Stimulated activated effector memory CD8-positive, alpha-beta T cell treated with anti-CD3 and anti-CD28 coated beads, Interleukin-12 subunit alpha, Interleukin-12 subunit beta, amount 100 ng/mL, for 72 hours (primary cell): ENCODE results near the gene UBE2QL1.

Experiments
- ATAC-seq: fragments of 150-1000 bp; cut with Tn5 transposase; 2 replicates; pipeline ENCODE4 v1.10.0; 2021
- DNase-seq, 2 donors: peaks; one replicate each; pipeline ENCODE4 v3.0.0; 2021 to 2022; ENCODE audit warnings: low spot score in 2 of 2
- H3K27ac Mint-ChIP-seq: one replicate; pipeline ENCODE4 v1.8.0; 2022; ENCODE audit warnings: mild to moderate bottlenecking, mixed read lengths
- H3K36me3 Mint-ChIP-seq: one replicate; pipeline ENCODE4 v1.8.0; 2022; ENCODE audit warnings: mild to moderate bottlenecking, mixed read lengths
- H3K4me1 Mint-ChIP-seq: one replicate; pipeline ENCODE4 v1.8.0; 2022; ENCODE audit warnings: mixed read lengths
- H3K4me3 Mint-ChIP-seq: one replicate; pipeline ENCODE4 v1.8.0; 2022; ENCODE audit warnings: mild to moderate bottlenecking, mixed read lengths
- H3K9me3 Mint-ChIP-seq: one replicate; pipeline ENCODE4 v1.8.0; 2022; ENCODE audit warnings: mixed read lengths

The UBE2QL1 gene

GRCh38 chr5:6458833-6459232 lies 10.2 kb downstream of the UBE2QL1 start:
- Mint-ChIP-seq H3K27ac (no peak overlapping the region), H3K36me3 (no peaks in the 10 kb centered on the region), H3K9me3 (no peaks in the 10 kb centered on the region), H3K4me3 (no peak overlapping the region), H3K4me1 (no peaks in the 10 kb centered on the region)
- DNase-seq (no peak), ATAC-seq (no peak)

- Mint-ChIP-seq H3K4me1 (no peaks in the 10 kb centered on the region), H3K9me3 (no peaks in the 10 kb centered on the region), H3K36me3 (no peaks in the 10 kb centered on the region), H3K27ac (no peak overlapping the region), H3K4me3 (no peak overlapping the region)
- DNase-seq (no peak), ATAC-seq (no peak)
Observed at GRCh38 chr5:6459896-6460295, 11.2 kb downstream of the UBE2QL1 start.

DNA sequence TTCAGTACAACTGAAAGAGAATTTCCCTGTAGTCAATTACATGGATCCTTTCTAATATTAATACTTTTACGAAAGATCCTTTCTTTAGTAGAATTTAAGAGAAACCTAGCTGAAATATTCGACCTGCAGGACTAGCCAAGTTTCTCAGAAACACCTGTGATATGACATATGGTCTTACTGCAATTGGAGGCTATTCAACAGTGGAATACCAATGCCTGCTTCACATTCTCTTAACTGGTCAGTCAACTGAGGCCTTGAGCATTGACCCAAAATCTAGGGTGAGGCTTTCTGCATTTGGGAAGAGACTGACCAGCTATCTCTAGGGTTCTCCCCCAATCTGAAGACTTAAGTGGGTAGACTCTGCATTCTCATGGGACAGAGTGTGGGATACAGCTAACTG lies 12.3 kb downstream of the UBE2QL1 start:
- H3K9me3 Mint-ChIP-seq, result no peaks in the 10 kb centered on the region
- ATAC-seq (no peak), DNase-seq (no peak)
- no peak overlapping the region for H3K4me3 Mint-ChIP-seq
- peaks cover 2% of the 10 kb centered on the region for H3K4me1 Mint-ChIP-seq
- no peak overlapping the region for H3K27ac Mint-ChIP-seq
- H3K36me3 Mint-ChIP-seq, result no peaks in the 10 kb centered on the region

- peaks cover 6% of the 10 kb centered on the region for H3K4me1 Mint-ChIP-seq
- DNase-seq (no peak), ATAC-seq (no peak)
- no peak overlapping the region for H3K4me3 Mint-ChIP-seq
- H3K36me3 Mint-ChIP-seq, result no peaks in the 10 kb centered on the region
- H3K27ac Mint-ChIP-seq, result no peak overlapping the region
- H3K9me3 Mint-ChIP-seq, result no peaks in the 10 kb centered on the region
Observed at GRCh38 chr5:6461793-6462650, 13.4 kb downstream of the UBE2QL1 start.

DNA sequence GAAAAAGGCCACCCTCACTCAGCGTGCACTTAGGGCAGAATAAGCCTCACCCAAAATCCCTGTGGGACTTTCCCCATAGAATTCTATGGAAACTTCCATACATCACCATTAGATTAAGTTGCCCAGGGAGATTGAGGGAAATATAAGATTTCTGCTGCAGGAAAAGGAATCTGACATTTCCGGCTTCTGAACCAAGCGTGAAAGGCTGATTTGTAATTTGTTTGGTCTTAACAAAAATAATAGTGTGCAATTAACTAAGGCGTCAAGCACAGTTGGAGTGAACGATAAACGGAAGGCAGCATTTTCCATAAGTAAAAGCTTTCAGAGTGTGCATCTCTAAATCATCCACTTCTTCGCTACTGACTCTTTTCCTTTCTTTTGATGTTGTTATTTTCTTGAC lies 14.0 kb downstream of the UBE2QL1 start:
- no peak for ATAC-seq
- H3K27ac Mint-ChIP-seq, result no peak overlapping the region

GRCh38 chr5:6464441-6464840 lies 15.8 kb downstream of the UBE2QL1 start:
- ATAC-seq (no peak), DNase-seq (no peak)
- peaks cover 6% of the 10 kb centered on the region for H3K4me1 Mint-ChIP-seq
- no peak overlapping the region for H3K4me3 Mint-ChIP-seq
- no peaks in the 10 kb centered on the region for H3K9me3 Mint-ChIP-seq
- no peak overlapping the region for H3K27ac Mint-ChIP-seq
- no peaks in the 10 kb centered on the region for H3K36me3 Mint-ChIP-seq

More for the DNA sequence above, 14.0 kb downstream of the UBE2QL1 start:
- peaks cover 6% of the 10 kb centered on the region for H3K4me1 Mint-ChIP-seq
- H3K9me3 Mint-ChIP-seq, result no peaks in the 10 kb centered on the region
- DNase-seq, result no peak
- no peak overlapping the region for H3K4me3 Mint-ChIP-seq
- H3K36me3 Mint-ChIP-seq, result no peaks in the 10 kb centered on the region

GRCh38 chr5:6465831-6466790 lies 17.5 kb downstream of the UBE2QL1 start:
- no peak for DNase-seq
- Mint-ChIP-seq H3K4me3 (no peak overlapping the region), H3K4me1 (peaks cover 6% of the 10 kb centered on the region), H3K36me3 (no peaks in the 10 kb centered on the region), H3K9me3 (no peaks in the 10 kb centered on the region), H3K27ac (no peak overlapping the region)
- ATAC-seq, result peak; percentile 36

DNA sequence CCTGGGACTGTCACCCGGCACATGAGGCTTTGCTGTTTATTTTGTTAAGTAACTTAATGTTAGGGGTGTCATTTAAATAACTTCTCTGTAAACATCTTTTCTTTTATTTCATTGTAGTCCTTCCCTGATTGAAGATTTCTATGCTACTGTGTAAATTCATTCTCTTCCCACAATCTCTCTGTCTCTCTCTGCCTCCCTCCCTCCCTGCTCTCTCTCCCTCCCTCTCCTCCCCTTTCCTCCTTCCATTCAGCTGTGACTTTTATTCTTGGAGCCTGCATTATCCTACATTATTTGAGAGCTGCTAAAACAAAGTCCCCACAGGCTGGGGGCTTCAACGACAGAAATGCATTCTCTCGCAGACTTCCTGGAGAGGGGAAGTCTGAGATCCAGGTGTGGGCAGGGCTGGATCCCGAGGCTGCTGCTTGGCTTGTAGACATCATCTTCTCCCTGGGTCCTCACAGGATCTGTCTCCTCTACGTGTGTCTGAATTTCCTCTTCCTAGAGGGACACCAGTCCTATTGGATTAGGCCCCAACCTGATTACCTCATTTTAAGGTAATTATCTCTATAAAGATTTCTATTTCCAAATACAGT lies 18.4 kb downstream of the UBE2QL1 start:
- no peak overlapping the region for H3K27ac Mint-ChIP-seq
- H3K4me3 Mint-ChIP-seq, result no peak overlapping the region
- H3K4me1 Mint-ChIP-seq, result peaks cover 6% of the 10 kb centered on the region
- DNase-seq (no peak), ATAC-seq (no peak)
- no peaks in the 10 kb centered on the region for H3K9me3 Mint-ChIP-seq
- no peaks in the 10 kb centered on the region for H3K36me3 Mint-ChIP-seq

DNA sequence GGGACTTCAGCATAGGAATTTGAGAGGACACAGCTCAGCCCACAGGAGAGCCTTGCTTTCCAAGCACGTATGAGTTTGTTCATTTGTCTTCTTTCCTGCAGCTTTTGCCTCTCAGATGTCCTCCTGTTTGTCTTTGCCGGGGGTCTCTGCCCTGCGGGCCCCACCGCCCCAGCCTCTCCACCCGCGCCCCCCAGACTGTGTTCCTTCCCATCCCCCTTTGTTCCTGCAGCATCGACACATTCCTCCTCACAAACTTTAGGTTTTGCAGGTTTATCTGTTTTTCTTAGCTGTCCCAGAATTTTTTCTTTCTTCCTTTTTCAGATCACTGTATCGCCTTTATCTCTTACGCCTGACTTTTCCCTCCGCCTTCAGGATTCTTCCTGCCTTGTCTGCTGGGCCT lies 18.9 kb downstream of the UBE2QL1 start:
- DNase-seq, result no peak
- Mint-ChIP-seq H3K4me3 (no peak overlapping the region), H3K36me3 (no peaks in the 10 kb centered on the region), H3K27ac (no peak overlapping the region), H3K4me1 (peaks cover 6% of the 10 kb centered on the region), H3K9me3 (no peaks in the 10 kb centered on the region)
- no peak for ATAC-seq

- Mint-ChIP-seq H3K36me3 (no peaks in the 10 kb centered on the region), H3K4me3 (no peak overlapping the region), H3K4me1 (peaks cover 6% of the 10 kb centered on the region), H3K27ac (no peak overlapping the region), H3K9me3 (no peaks in the 10 kb centered on the region)
- no peak for ATAC-seq
- DNase-seq, result no peak
Observed at GRCh38 chr5:6468104-6468503, 19.4 kb downstream of the UBE2QL1 start.

DNA sequence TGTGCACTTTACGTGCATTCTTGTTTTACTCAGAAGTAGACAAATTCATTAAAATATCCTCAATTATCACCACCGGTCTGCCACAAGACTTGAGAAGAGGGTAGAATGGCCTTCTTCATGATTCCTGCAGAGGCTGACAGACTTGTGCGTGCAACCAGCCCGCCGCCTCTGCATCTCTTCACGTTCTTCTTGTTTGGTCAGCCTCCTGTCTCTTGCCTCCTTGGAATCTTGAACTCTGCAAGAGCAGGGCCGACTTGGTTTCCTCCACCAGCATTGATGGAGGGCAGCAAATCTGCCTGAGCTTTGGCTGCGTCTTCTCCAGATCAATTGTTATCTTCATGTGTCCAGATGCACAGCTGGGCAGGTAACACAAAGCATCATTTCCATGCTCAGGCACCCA lies 20.2 kb downstream of the UBE2QL1 start:
- ATAC-seq (no peak), DNase-seq (no peak)
- Mint-ChIP-seq H3K27ac (no peak overlapping the region), H3K36me3 (no peaks in the 10 kb centered on the region), H3K4me3 (no peak overlapping the region), H3K9me3 (no peaks in the 10 kb centered on the region), H3K4me1 (peaks cover 6% of the 10 kb centered on the region)

DNA sequence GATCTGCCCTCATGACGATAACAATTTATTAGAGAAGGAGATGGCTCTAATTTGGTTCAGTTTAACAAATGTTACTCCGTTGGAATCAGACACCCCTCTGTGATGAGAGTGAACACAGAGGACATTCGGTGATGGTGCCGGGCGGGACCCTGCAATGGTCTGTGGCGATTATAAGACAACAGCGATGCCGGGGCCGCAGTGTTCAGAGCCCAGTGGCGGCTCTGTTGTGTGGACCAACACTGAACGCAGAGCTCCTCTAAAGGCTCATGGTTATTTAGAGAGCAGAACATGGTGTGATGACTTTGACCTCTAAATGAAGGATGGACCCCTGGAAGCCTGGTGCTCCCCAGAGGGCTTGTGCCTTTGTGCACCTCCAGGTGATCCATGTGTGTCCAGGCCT lies 21.2 kb downstream of the UBE2QL1 start:
- DNase-seq, result no peak
- peaks cover 6% of the 10 kb centered on the region for H3K4me1 Mint-ChIP-seq

GRCh38 chr5:6470672-6471071 lies 22.0 kb downstream of the UBE2QL1 start:
- H3K27ac Mint-ChIP-seq, result no peak overlapping the region
- no peak for DNase-seq
- H3K4me1 Mint-ChIP-seq, result peaks cover 6% of the 10 kb centered on the region
- no peaks in the 10 kb centered on the region for H3K9me3 Mint-ChIP-seq
- no peak for ATAC-seq
- no peak overlapping the region for H3K4me3 Mint-ChIP-seq
- no peaks in the 10 kb centered on the region for H3K36me3 Mint-ChIP-seq

More for the DNA sequence above, 21.2 kb downstream of the UBE2QL1 start:
- Mint-ChIP-seq H3K9me3 (no peaks in the 10 kb centered on the region), H3K27ac (no peak overlapping the region), H3K36me3 (no peaks in the 10 kb centered on the region), H3K4me3 (no peak overlapping the region)
- no peak for ATAC-seq

- Mint-ChIP-seq H3K36me3 (no peaks in the 10 kb centered on the region), H3K27ac (no peak overlapping the region), H3K9me3 (no peaks in the 10 kb centered on the region), H3K4me3 (no peak overlapping the region), H3K4me1 (peaks cover under 1% of the 10 kb centered on the region)
- no peak for ATAC-seq
- DNase-seq, result no peak
Observed at GRCh38 chr5:6471252-6471651, 22.6 kb downstream of the UBE2QL1 start.

GRCh38 chr5:6472792-6473191 lies 24.1 kb downstream of the UBE2QL1 start:
- no peak for ATAC-seq
- H3K36me3 Mint-ChIP-seq, result no peaks in the 10 kb centered on the region
- no peaks in the 10 kb centered on the region for H3K4me1 Mint-ChIP-seq
- H3K4me3 Mint-ChIP-seq, result no peak overlapping the region
- H3K9me3 Mint-ChIP-seq, result no peaks in the 10 kb centered on the region
- H3K27ac Mint-ChIP-seq, result no peak overlapping the region
- DNase-seq, result no peak
